Activated T-helper 1 cell treated with anti-CD3 and anti-CD28 coated beads, Interleukin-12 subunit alpha, Interleukin-12 subunit beta, Interleukin-2, Interleukin-4 antibody, amounts not matched to agents 30 ng/mL and 10 ng/mL and 1 ng/mL, durations not matched to agents 14 hours and 24 hours and 36 hours (primary cell): ENCODE results near the gene DDX19B. TPM values are rescaled to one million over a fixed set of nuclear protein-coding genes. Genes with fewer than 3 reads are reported as not detected.
A peak's percentile ranks its signal among the peaks of the same experiment; 100 is the strongest.
"Not testable (repeated sequence)": the region's sequence is repeated elsewhere in the genome, so short reads cannot be mapped to it uniquely, and the experiment has no call there.

Experiments used
- DNase-seq: peaks from one replicate; pipeline ENCODE4 v3.0.0; 2021; ENCODE audit warnings: low spot score
- H3K27ac Mint-ChIP-seq: one replicate; pipeline ENCODE4 v1.8.0; 2021; ENCODE audit warnings: mild to moderate bottlenecking, mixed read lengths
- H3K27me3 Mint-ChIP-seq: one replicate; pipeline ENCODE4 v1.8.0; 2022; ENCODE audit warnings: mild to moderate bottlenecking, moderate library complexity, mixed read lengths; ENCODE audit not compliant: insufficient read depth
- H3K36me3 Mint-ChIP-seq: one replicate; pipeline ENCODE4 v1.8.0; 2021; ENCODE audit warnings: low read depth, mixed read lengths
- H3K4me1 Mint-ChIP-seq: one replicate; pipeline ENCODE4 v1.8.0; 2021; ENCODE audit warnings: low read depth, mixed read lengths
- H3K4me3 Mint-ChIP-seq: one replicate; pipeline ENCODE4 v1.8.0; 2021; ENCODE audit warnings: mild to moderate bottlenecking, moderate library complexity, mixed read lengths
- H3K9me3 Mint-ChIP-seq: one replicate; pipeline ENCODE4 v1.8.0; 2021; ENCODE audit warnings: mixed read lengths
- intact Hi-C: fragments of 100-400 bp; cut with micrococcal nuclease; formaldehyde crosslinking; loops from one replicate; pipeline ENCODE4 v1.15.1; 2024
- total RNA-seq: library from RNA; stranded (reverse); gene quantifications from 2 replicates; pipeline ENCODE4 v1.2.3, GENCODE V29; 2022

Gene DDX19B
- total RNA-seq = 28.0 and 31.2 TPM in 2 replicates

DNA sequence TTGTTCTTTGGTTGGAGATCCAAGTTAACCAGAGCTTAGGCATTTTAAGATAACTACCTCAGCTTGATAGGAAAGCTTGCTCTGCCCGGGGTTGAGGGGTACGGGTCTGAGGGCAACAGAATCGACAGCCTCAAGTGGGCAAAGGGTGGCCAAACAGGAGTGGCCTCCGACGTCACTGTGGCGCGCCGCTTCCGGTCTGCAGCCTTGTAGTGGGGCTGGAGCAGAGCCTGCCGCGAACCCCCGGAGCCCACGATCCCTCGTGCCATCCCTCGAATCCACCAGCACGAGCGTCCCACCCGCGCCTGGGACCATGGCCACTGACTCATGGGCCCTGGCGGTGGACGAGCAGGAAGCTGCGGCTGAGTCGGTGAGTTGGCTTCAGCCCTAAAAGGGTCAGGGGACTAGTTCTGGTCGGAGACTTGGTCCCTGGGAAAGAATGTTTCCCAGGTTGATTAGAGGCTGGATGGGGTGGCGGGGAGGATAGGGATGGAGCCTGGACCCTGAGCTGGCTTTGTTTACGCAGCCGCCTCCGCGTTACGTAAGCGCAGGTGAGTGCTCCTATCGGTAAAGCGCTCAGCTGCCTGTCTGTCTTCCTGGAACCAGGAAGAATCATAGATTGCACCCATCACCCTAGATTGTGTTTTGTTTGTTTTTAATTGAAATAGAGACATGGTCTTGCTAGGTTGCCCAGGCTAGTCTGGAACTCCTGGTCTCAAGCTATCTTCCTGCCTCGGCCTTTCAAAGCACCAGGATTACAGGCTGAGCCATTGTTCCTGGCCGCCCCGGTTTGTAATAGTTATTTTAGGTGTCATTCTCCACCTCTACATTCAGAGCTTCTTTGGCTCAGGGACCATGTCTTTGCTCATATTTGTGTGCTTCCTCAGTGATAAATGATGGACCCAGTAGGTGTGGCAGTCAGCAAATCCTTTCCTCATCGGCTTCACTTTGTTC, at the start of gene DDX19B:
Gene DDX19B, plus strand, starts transcription at position 199 of the 951 bp plus-strand sequence. Its CDS starts 112 bp downstream, at position 311.
- intact Hi-C loops = loop anchor here (1.0 to 2.0 kb wide), 2 partner anchors 10 to 48 kb away; partner anchors contain the start of genes AARS1 and DDX19A
- peak within 1 kb of the TSS; percentile 90 for H3K27ac Mint-ChIP-seq

DNA sequence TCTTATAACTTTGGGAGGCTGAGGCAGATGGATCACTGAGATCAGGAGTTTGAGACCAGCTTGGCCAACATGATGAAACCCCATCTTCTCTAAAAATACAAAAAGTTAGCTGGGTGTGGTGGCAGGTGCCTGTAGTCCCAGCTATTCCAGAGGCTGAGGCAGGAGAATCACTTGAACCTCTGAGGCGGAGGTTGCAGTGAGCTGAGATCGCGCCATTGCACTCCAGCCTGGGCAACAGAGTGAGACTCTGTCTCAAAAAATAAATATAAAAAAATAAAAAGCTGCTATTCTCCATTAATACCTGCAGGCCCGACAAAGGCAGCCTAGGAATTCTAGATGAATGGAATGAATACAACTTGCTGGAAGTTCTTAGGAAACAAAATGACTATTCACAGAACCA, 49.3 kb upstream of the DDX19B start:
- not testable (repeated sequence) for H3K9me3 Mint-ChIP-seq, H3K27me3 Mint-ChIP-seq, DNase-seq
- Mint-ChIP-seq H3K4me3 (peak overlapping the region; percentile 74), H3K36me3 (peaks cover 26% of the 10 kb centered on the region), H3K4me1 (peaks cover 17% of the 10 kb centered on the region), H3K27ac (peak overlapping the region; percentile 52)
- intact Hi-C loops = loop anchor here (5.0 kb wide), 2 partner anchors 188 to 203 kb away; partner anchors contain the start of genes FCSK and ST3GAL2

More for the DNA sequence above, at the start of gene DDX19B:
- Mint-ChIP-seq H3K9me3 (peaks cover 9% of the 10 kb centered on the region), H3K4me1 (peaks cover 39% of the 10 kb centered on the region), H3K27me3 (peaks cover 3% of the 10 kb centered on the region), H3K36me3 (peaks cover 23% of the 10 kb centered on the region), H3K4me3 (peak within 1 kb of the TSS; percentile 95)
- DNase-seq = peak; percentile 58

DNA sequence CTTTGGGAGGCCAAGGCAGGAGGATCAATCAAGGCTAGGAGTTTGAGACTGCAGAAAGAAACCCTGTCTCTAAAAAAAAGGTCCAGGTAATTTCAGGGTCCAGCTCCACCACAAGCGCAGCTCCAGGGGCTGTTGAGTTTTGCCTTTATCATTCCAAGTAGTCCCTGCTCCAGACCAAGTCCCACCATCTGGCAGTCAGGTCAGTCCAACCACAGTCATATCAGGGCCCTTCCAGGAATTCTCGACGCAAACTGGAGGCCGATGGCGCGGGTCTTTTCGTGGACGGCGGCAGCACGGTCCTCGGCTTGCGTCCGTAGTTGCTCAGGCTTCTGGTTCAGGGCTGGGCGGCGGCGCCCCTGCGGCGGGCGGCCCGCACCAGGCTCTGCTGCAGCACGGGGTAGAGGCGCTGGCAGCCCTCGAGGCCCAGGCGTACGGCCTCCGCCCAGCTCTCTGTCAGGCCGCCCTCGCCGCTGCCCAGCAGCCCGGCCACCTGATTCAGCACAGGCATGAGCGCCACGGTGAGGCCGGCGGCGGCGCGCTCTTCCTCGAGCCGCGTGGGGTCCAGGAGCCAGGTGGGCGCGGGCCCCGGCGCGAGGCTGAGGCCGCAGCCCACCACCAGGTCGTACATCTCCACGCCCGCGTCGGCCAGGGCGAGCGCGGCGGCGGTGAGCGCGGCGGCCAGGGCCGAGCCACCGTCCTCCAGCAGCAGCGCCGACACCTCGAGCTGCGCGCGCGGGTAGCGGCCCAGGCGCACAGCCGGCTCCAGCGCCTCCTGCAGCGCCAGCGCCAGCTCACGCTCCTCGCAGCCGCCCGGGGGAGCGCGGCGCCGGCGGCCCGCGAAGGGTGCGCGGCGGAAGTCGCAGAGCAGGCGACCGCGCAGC, 48.0 kb upstream of the DDX19B start:
- Mint-ChIP-seq H3K27me3 (no peaks in the 10 kb centered on the region), H3K27ac (peak overlapping the region; percentile 70), H3K4me1 (peaks cover 13% of the 10 kb centered on the region), H3K36me3 (peaks cover 27% of the 10 kb centered on the region), H3K9me3 (no peaks in the 10 kb centered on the region), H3K4me3 (peak overlapping the region; percentile 87)
- intact Hi-C loops = loop anchor here (1.0 to 5.0 kb wide), 3 partner anchors 38 to 201 kb away; partner anchors contain the start of genes AARS1, FCSK and ST3GAL2
- peak; percentile 20 for DNase-seq

DNA sequence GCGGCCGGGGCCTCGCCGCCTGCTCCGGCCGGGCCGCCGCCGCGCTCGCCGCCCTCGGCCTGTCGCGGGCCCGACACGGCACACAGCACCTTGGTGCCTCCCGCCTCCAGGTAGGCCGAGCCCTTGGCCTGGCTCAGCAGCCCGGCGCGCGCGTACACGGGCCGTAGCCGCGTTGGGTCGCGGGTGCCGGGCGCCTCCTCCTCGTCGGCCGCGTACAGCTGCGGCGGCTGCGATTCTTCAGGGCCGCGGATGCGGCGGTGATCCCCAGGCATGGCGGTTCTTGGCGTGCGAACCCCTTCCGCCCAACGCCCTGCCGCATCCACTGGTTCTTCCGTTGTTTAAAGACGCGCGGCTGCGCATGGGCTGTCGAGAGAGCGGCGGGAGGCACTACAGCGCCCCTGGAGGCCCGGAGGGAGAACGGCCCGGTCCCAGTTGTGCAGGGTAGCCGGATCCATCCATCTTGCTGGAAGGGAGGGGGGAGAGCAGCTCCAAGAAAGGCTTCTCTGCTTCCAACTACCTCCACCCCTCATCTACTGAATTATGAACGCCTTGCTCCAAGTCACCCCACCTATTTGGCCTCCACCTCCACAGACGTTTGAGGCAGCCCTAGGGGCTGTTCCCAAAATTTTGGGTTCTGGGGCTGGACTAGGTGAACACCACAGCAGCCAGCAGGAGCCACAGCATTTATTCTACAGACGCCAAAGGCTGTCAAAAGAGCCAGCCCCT, 47.2 kb upstream of the DDX19B start, which contains the start of gene EXOSC6:
Gene EXOSC6, minus strand, starts transcription at position 312 of the 726 bp plus-strand sequence. Its CDS starts 40 bp downstream, at position 272.
- H3K36me3 Mint-ChIP-seq = peaks cover 27% of the 10 kb centered on the region
- DNase-seq = peak; percentile 90
- peak within 1 kb of the TSS; percentile 91 for H3K4me3 Mint-ChIP-seq
- H3K4me1 Mint-ChIP-seq = peaks cover 10% of the 10 kb centered on the region
- intact Hi-C loops = loop anchor here (1.0 to 5.0 kb wide), 6 partner anchors 38 to 269 kb away; partner anchors contain the start of genes AARS1, DDX19A, FCSK and ST3GAL2
- peak within 1 kb of the TSS; percentile 96 for H3K27ac Mint-ChIP-seq
- no peaks in the 10 kb centered on the region for H3K27me3 Mint-ChIP-seq
- no peaks in the 10 kb centered on the region for H3K9me3 Mint-ChIP-seq

DNA sequence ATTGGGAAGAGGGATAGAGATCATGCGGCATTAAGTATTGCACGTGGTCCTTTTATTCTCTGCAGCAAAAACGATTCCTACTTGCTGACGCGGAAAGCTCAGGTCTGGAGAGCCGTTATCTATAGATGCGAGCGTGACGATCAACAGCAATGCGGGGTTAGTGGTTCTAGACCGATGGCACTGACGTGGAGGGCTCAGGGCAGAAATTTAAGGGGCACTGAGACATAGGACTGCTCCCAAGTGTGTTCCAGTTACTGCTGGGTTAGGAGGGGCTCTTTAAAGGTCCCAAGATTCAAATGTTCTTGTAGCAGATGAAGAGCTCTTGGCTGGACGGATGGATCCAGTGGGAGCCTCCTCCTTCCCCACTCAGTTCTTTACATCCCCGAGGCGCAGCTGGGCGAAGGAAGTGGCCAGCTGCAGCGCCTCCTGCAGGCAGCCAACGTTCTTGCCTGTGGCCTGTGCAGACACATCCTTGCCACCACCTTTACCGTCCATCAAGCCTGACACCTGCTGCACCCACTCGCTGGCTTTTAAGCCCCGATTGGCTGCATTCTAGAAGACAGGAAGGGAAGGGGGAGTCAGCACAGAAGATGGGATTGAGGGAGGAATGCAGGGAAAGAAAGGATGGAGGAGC, 46.5 kb upstream of the DDX19B start:
- Mint-ChIP-seq H3K27me3 (no peaks in the 10 kb centered on the region), H3K27ac (no peak overlapping the region), H3K9me3 (no peaks in the 10 kb centered on the region), H3K4me3 (peak overlapping the region; percentile 91), H3K4me1 (peaks cover 10% of the 10 kb centered on the region), H3K36me3 (peaks cover 27% of the 10 kb centered on the region)
- DNase-seq = no peak
- intact Hi-C loops = loop anchor here (1.0 to 5.0 kb wide), 5 partner anchors 94 to 268 kb away; partner anchors contain the start of genes DDX19A, FCSK and ST3GAL2

- Mint-ChIP-seq H3K27ac (no peak overlapping the region), H3K36me3 (peaks cover 36% of the 10 kb centered on the region), H3K4me3 (no peak overlapping the region), H3K4me1 (peaks cover 10% of the 10 kb centered on the region), H3K9me3 (no peaks in the 10 kb centered on the region), H3K27me3 (no peaks in the 10 kb centered on the region)
- no peak for DNase-seq
- intact Hi-C loops = loop anchor here (2.0 to 5.0 kb wide), 4 partner anchors 93 to 199 kb away; partner anchors contain the start of genes DDX19A, FCSK and ST3GAL2
These were observed 45.5 kb upstream of the DDX19B start for GRCh38 chr16:70253291-70254106.

- no peak for DNase-seq
- no peak overlapping the region for H3K4me3 Mint-ChIP-seq
- no peak overlapping the region for H3K27ac Mint-ChIP-seq
These were observed 44.6 kb upstream of the DDX19B start for GRCh38 chr16:70254180-70254964.

GRCh38 chr16:70254965-70255286, 44.1 kb upstream of the DDX19B start:
- Mint-ChIP-seq H3K9me3 (no peaks in the 10 kb centered on the region), H3K4me3 (no peak overlapping the region), H3K27ac (no peak overlapping the region), H3K4me1 (peaks cover 5% of the 10 kb centered on the region), H3K36me3 (peaks cover 41% of the 10 kb centered on the region), H3K27me3 (no peaks in the 10 kb centered on the region)
- DNase-seq = no peak
- intact Hi-C loops = loop anchor here (5.0 kb wide), 2 partner anchors 182 to 197 kb away; partner anchors contain the start of genes FCSK and ST3GAL2

More at GRCh38 chr16:70254180-70254964, 44.6 kb upstream of the DDX19B start:
- no peaks in the 10 kb centered on the region for H3K9me3 Mint-ChIP-seq
- intact Hi-C loops = loop anchor here (5.0 kb wide), 2 partner anchors 183 to 198 kb away; partner anchors contain the start of genes FCSK and ST3GAL2
- peaks cover 9% of the 10 kb centered on the region for H3K4me1 Mint-ChIP-seq
- H3K27me3 Mint-ChIP-seq = no peaks in the 10 kb centered on the region
- H3K36me3 Mint-ChIP-seq = peaks cover 42% of the 10 kb centered on the region

DNA sequence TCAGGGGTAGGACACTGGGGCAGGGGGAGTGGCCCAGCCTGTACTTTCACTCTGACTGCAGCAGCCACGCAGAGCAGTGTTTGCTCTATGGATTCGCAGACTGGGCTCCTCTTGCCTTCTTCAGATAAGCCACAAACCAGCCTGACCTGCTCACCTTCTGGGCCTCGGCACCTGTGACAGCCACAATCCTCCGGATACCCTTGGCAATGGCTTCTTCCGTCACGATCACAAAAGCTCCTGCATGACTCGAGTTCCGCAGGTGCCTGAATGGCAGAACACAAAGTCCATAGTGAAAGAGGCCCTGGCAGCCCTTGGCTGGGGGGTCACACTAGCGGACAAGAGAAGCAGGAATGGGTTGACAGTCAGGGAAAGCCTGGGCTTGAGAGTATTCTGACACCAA, 43.4 kb upstream of the DDX19B start:
- Mint-ChIP-seq H3K9me3 (no peaks in the 10 kb centered on the region), H3K36me3 (peaks cover 44% of the 10 kb centered on the region), H3K4me1 (peaks cover 5% of the 10 kb centered on the region), H3K27ac (no peak overlapping the region), H3K4me3 (no peak overlapping the region), H3K27me3 (no peaks in the 10 kb centered on the region)
- DNase-seq = no peak
- intact Hi-C loops = no loop called here

DNA sequence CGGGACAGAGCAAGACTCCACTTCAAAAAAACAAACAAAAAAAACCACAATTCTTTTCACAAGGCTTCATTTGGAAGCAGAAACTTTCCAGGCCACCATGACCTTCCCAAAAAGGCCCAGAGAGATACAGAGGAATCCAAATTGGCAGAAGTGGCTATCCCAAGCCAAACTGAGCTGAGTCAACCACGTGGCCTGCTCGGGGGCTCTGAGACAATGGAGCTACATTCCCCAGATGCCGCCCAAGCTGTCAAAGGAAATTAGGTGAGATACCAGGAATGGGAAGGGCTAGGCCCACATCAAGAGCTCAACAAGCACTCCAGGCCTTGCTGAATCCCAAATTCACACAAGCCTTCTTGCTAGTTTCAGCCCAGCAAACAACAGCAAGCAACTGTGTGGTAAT, 41.6 kb upstream of the DDX19B start:
- H3K27me3 Mint-ChIP-seq = no peaks in the 10 kb centered on the region
- intact Hi-C loops = no loop called here
- no peak overlapping the region for H3K27ac Mint-ChIP-seq
- DNase-seq = no peak
- H3K36me3 Mint-ChIP-seq = peaks cover 42% of the 10 kb centered on the region
- H3K4me1 Mint-ChIP-seq = no peaks in the 10 kb centered on the region
- no peak overlapping the region for H3K4me3 Mint-ChIP-seq
- H3K9me3 Mint-ChIP-seq = no peaks in the 10 kb centered on the region
